Measurements from ENCODE around the gene FBXW11. TPM values are rescaled to one million over a fixed set of nuclear protein-coding genes. Genes with fewer than 3 reads are reported as not detected.

The FBXW11 gene
- total and polyA plus RNA-seq, 9 donors, result 20.5 to 73.4 (median 53.0) TPM

- intact Hi-C loops (cut with DNase I), result loop anchor here in 1 of 4 donors (10.0 kb wide), 1 partner anchor 58 kb away; no protein-coding TSS in a partner anchor
- H3K4me1 ChIP-seq (ENCODE audit: insufficient read depth), result no peaks in the 10 kb centered on the region
- no peaks in the 10 kb centered on the region for H3K9me3 ChIP-seq
- DNase-seq, result no peak
- no peak overlapping the region for H3K27ac ChIP-seq
- TF ChIP-seq POLR2A (IDR thresholded peaks at IDR 0.05) (no peak), CTCF (IDR thresholded peaks at IDR 0.05) (no peak), EP300 (IDR thresholded peaks at IDR 0.05) (no peak)
- H3K4me3 ChIP-seq, result no peak overlapping the region
- no peaks in the 10 kb centered on the region for H3K27me3 ChIP-seq
- no peaks in the 10 kb centered on the region for H3K36me3 ChIP-seq
- 78 to 79% (median 78%) methylated on average over 2 of the region's 2 CpGs for WGBS, 3 donors
Measured at GRCh38 chr5:171832775-171833174, 173.7 kb downstream of the FBXW11 start.

GRCh38 chr5:171830686-171831085 lies 175.8 kb downstream of the FBXW11 start:
- 84 to 100% (median 89%) methylated on average over 1 of the region's 1 CpG for WGBS, 3 donors
- H3K36me3 ChIP-seq, result no peaks in the 10 kb centered on the region
- intact Hi-C loops (cut with DNase I), result loop anchor here in 1 of 4 donors (10.0 kb wide), 1 partner anchor 56 kb away; no protein-coding TSS in a partner anchor
- no peaks in the 10 kb centered on the region for H3K27me3 ChIP-seq
- H3K4me3 ChIP-seq, result no peak overlapping the region
- no peak overlapping the region for H3K27ac ChIP-seq
- DNase-seq, result no peak
- TF ChIP-seq POLR2A (IDR thresholded peaks at IDR 0.05), result no peak
- TF ChIP-seq EP300 (IDR thresholded peaks at IDR 0.05), result no peak
- no peak for TF ChIP-seq CTCF (IDR thresholded peaks at IDR 0.05)
- no peaks in the 10 kb centered on the region for H3K9me3 ChIP-seq
- no peaks in the 10 kb centered on the region for H3K4me1 ChIP-seq (ENCODE audit: insufficient read depth)

GRCh38 chr5:171827162-171827561 lies 179.3 kb downstream of the FBXW11 start:
- no peak for TF ChIP-seq CTCF (IDR thresholded peaks at IDR 0.05)
- 92 to 95% (median 93%) methylated on average over 9 of the region's 9 CpGs for WGBS, 3 donors

GRCh38 chr5:171826132-171826531 lies 180.3 kb downstream of the FBXW11 start:
- Histone ChIP-seq H3K9me3 (no peaks in the 10 kb centered on the region), H3K27ac (no peak overlapping the region), H3K4me1 (ENCODE audit: insufficient read depth) (no peaks in the 10 kb centered on the region), H3K4me3 (no peak overlapping the region), H3K36me3 (no peaks in the 10 kb centered on the region), H3K27me3 (no peaks in the 10 kb centered on the region)
- intact Hi-C loops (cut with DNase I), result no loop called here
- no peak for DNase-seq
- 31 to 49% (median 46%) methylated on average over 5 of the region's 5 CpGs for WGBS, 3 donors
- TF ChIP-seq EP300 (IDR thresholded peaks at IDR 0.05) (no peak), CTCF (IDR thresholded peaks at IDR 0.05) (no peak), POLR2A (IDR thresholded peaks at IDR 0.05) (no peak)

More at GRCh38 chr5:171827162-171827561, 179.3 kb downstream of the FBXW11 start:
- H3K4me1 ChIP-seq (ENCODE audit: insufficient read depth), result no peaks in the 10 kb centered on the region
- H3K27me3 ChIP-seq, result no peaks in the 10 kb centered on the region
- DNase-seq, result no peak
- no peak overlapping the region for H3K27ac ChIP-seq
- intact Hi-C loops (cut with DNase I), result no loop called here
- H3K9me3 ChIP-seq, result no peaks in the 10 kb centered on the region
- H3K36me3 ChIP-seq, result no peaks in the 10 kb centered on the region
- no peak overlapping the region for H3K4me3 ChIP-seq
